Measurements from ENCODE around the gene ZNF710. TPM values are rescaled to one million over a fixed set of nuclear protein-coding genes. Genes with fewer than 3 reads are reported as not detected.

ZNF710 gene
- total RNA-seq, 1 donor from 2014 or later, result 26.9 TPM

DNA sequence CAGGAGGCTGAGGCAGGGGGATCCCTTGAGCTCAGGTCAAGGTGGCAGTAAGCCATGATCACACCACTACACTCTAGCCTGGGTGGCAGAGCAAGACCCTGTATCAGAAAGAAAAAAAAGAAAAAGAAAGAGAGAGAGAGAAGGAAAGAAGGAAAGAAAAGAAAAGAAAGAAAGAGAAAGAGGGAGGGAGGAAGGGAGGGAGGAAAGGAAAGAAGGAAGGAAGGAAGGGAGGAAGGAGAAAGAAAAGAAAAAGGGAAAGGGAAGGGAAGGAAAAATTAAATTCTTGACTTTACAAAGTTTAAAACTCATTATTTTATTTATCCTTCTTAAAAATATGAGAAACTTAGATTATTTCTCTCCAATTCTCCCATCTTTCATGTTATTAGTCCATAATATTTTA lies 118.2 kb downstream of the ZNF710 start:
- FAIRE-seq, result no peak

DNA sequence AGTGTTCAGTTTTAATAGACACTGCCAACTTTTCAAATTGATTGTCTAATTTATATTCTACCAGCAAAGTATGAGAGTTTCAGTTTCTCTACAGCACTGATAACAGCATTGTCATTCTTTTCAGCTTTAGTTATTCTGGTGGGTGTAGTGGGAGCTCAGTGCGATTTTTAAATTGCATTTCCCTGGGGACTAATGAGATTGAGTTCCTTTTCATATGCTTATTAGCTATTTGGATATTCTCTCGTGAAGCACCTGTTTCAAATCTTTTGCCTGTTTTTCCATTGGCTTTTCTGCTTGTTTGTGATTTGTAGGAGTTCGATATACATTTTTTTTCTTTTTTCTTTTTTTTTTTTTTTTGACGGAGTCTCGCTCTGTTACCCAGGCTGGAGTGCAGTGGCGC lies 120.0 kb downstream of the ZNF710 start:
- Mint-ChIP-seq H3K27ac (ENCODE audit: unreplicated experiment) (no peak overlapping the region), H3K36me3 (ENCODE audit: low read depth, unreplicated experiment) (no peaks in the 10 kb centered on the region), H3K4me3 (ENCODE audit: unreplicated experiment) (no peak overlapping the region), H3K4me1 (ENCODE audit: low read depth, unreplicated experiment) (no peaks in the 10 kb centered on the region), H3K9me3 (ENCODE audit: unreplicated experiment) (no peaks in the 10 kb centered on the region), H3K27me3 (ENCODE audit: low read depth, unreplicated experiment) (peaks cover 2% of the 10 kb centered on the region)
- Histone ChIP-seq H3K9ac (ENCODE audit: low read length) (no peak overlapping the region), H4K20me1 (ENCODE audit: insufficient read depth, low read length) (no peaks in the 10 kb centered on the region), H3K9me3 (ENCODE audit: insufficient read depth, low read depth, low read length) (no peaks in the 10 kb centered on the region), H3K4me1 (ENCODE audit: insufficient read depth, low read length) (no peaks in the 10 kb centered on the region), H3K79me2 (ENCODE audit: insufficient read depth, low read length) (no peaks in the 10 kb centered on the region), H3K36me3 (ENCODE audit: insufficient read depth, low read length) (no peaks in the 10 kb centered on the region), H2AFZ (ENCODE audit: low read depth, low read length) (no peak overlapping the region), H3K27ac (ENCODE audit: low read depth, low read length) (no peak overlapping the region), H3K4me3 (ENCODE audit: insufficient read depth, low read depth, low read length) (no peak overlapping the region), H3K4me2 (ENCODE audit: low read length) (no peak overlapping the region), H3K27me3 (ENCODE audit: insufficient read depth, low read length) (no peaks in the 10 kb centered on the region)
- TF ChIP-seq, protein P1, sequence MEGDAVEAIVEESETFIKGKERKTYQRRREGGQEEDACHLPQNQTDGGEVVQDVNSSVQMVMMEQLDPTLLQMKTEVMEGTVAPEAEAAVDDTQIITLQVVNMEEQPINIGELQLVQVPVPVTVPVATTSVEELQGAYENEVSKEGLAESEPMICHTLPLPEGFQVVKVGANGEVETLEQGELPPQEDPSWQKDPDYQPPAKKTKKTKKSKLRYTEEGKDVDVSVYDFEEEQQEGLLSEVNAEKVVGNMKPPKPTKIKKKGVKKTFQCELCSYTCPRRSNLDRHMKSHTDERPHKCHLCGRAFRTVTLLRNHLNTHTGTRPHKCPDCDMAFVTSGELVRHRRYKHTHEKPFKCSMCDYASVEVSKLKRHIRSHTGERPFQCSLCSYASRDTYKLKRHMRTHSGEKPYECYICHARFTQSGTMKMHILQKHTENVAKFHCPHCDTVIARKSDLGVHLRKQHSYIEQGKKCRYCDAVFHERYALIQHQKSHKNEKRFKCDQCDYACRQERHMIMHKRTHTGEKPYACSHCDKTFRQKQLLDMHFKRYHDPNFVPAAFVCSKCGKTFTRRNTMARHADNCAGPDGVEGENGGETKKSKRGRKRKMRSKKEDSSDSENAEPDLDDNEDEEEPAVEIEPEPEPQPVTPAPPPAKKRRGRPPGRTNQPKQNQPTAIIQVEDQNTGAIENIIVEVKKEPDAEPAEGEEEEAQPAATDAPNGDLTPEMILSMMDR (IDR thresholded peaks at IDR 0.05; ENCODE audit: insufficient read depth, low read depth, low read length), result no peak
- TF ChIP-seq EZH2 (IDR thresholded peaks at IDR 0.05; ENCODE audit: insufficient read depth, low read length), result no peak
- no peak for FAIRE-seq
- no peak for DNase-seq (ENCODE audit: low read depth)

More for the DNA sequence above, 118.2 kb downstream of the ZNF710 start:
- Histone ChIP-seq H3K4me2 (ENCODE audit: low read length) (no peak overlapping the region), H3K4me3 (ENCODE audit: insufficient read depth, low read depth, low read length) (no peak overlapping the region), H2AFZ (ENCODE audit: low read depth, low read length) (no peak overlapping the region), H3K36me3 (ENCODE audit: insufficient read depth, low read length) (no peaks in the 10 kb centered on the region), H4K20me1 (ENCODE audit: insufficient read depth, low read length) (no peaks in the 10 kb centered on the region), H3K9me3 (ENCODE audit: insufficient read depth, low read depth, low read length) (peaks cover 7% of the 10 kb centered on the region), H3K27me3 (ENCODE audit: insufficient read depth, low read length) (no peaks in the 10 kb centered on the region), H3K79me2 (ENCODE audit: insufficient read depth, low read length) (no peaks in the 10 kb centered on the region), H3K27ac (ENCODE audit: low read depth, low read length) (no peak overlapping the region), H3K9ac (ENCODE audit: low read length) (no peak overlapping the region), H3K4me1 (ENCODE audit: insufficient read depth, low read length) (no peaks in the 10 kb centered on the region)
- no peaks in the 10 kb centered on the region for H3K4me1 Mint-ChIP-seq (ENCODE audit: low read depth, unreplicated experiment)
- no peak for TF ChIP-seq EZH2 (IDR thresholded peaks at IDR 0.05; ENCODE audit: insufficient read depth, low read length)
- TF ChIP-seq, protein P1 (IDR thresholded peaks at IDR 0.05; ENCODE audit: insufficient read depth, low read depth, low read length), result no peak
- DNase-seq (ENCODE audit: low read depth), result no peak
- H3K27ac Mint-ChIP-seq (ENCODE audit: unreplicated experiment), result no peak overlapping the region
- H3K27me3 Mint-ChIP-seq (ENCODE audit: low read depth, unreplicated experiment), result peaks cover 2% of the 10 kb centered on the region
- no peaks in the 10 kb centered on the region for H3K36me3 Mint-ChIP-seq (ENCODE audit: low read depth, unreplicated experiment)
- peaks cover 8% of the 10 kb centered on the region for H3K9me3 Mint-ChIP-seq (ENCODE audit: unreplicated experiment)
- H3K4me3 Mint-ChIP-seq (ENCODE audit: unreplicated experiment), result no peak overlapping the region

DNA sequence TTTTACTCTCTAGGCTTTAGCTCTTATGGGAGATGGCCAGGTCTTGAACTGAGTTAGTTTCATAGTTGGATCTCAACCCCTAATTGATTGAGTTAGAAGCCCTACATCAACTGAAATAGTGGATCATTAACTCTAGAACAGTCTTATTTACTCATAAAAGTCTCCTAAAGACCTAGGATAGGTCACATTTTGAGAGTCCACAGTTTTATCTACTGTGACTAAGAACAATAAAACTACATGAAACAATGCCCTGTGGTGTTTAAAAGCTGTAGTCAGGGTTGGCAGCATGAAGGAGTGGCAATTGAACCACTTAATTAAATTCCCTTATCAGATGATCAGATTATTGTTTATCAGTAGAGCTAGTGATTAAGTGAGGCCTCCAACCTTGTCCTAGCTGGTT lies 123.4 kb downstream of the ZNF710 start:
- Histone ChIP-seq H2AFZ (ENCODE audit: low read depth, low read length) (no peak overlapping the region), H3K27ac (ENCODE audit: low read depth, low read length) (no peak overlapping the region), H3K9ac (ENCODE audit: low read length) (no peak overlapping the region), H3K4me2 (ENCODE audit: low read length) (no peak overlapping the region), H3K4me1 (ENCODE audit: insufficient read depth, low read length) (no peaks in the 10 kb centered on the region), H3K36me3 (ENCODE audit: insufficient read depth, low read length) (no peaks in the 10 kb centered on the region), H3K9me3 (ENCODE audit: insufficient read depth, low read depth, low read length) (no peaks in the 10 kb centered on the region), H4K20me1 (ENCODE audit: insufficient read depth, low read length) (no peaks in the 10 kb centered on the region), H3K27me3 (ENCODE audit: insufficient read depth, low read length) (peaks cover 4% of the 10 kb centered on the region), H3K79me2 (ENCODE audit: insufficient read depth, low read length) (no peaks in the 10 kb centered on the region), H3K4me3 (ENCODE audit: insufficient read depth, low read depth, low read length) (no peak overlapping the region)
- TF ChIP-seq EZH2 (IDR thresholded peaks at IDR 0.05; ENCODE audit: insufficient read depth, low read length), result no peak
- TF ChIP-seq, protein P1 (IDR thresholded peaks at IDR 0.05; ENCODE audit: insufficient read depth, low read depth, low read length), result no peak
- FAIRE-seq (no peak), DNase-seq (ENCODE audit: low read depth) (no peak)
- H3K4me1 Mint-ChIP-seq (ENCODE audit: low read depth, unreplicated experiment), result peaks cover 7% of the 10 kb centered on the region
- no peak overlapping the region for H3K27ac Mint-ChIP-seq (ENCODE audit: unreplicated experiment)
- H3K27me3 Mint-ChIP-seq (ENCODE audit: low read depth, unreplicated experiment), result peaks cover 2% of the 10 kb centered on the region
- H3K4me3 Mint-ChIP-seq (ENCODE audit: unreplicated experiment), result no peak overlapping the region
- no peaks in the 10 kb centered on the region for H3K36me3 Mint-ChIP-seq (ENCODE audit: low read depth, unreplicated experiment)
- H3K9me3 Mint-ChIP-seq (ENCODE audit: unreplicated experiment), result no peaks in the 10 kb centered on the region
